ENCODE measurements around the gene C12orf57. TPM values are rescaled to one million over a fixed set of nuclear protein-coding genes. Genes with fewer than 3 reads are reported as not detected.

Gene C12orf57
- total and polyA plus RNA-seq, 10 of the 15 experiments (the other 5 are each of a cell fraction or from before 2014, with no cell fraction given): 64.5 to 377 (median 211) TPM

DNA sequence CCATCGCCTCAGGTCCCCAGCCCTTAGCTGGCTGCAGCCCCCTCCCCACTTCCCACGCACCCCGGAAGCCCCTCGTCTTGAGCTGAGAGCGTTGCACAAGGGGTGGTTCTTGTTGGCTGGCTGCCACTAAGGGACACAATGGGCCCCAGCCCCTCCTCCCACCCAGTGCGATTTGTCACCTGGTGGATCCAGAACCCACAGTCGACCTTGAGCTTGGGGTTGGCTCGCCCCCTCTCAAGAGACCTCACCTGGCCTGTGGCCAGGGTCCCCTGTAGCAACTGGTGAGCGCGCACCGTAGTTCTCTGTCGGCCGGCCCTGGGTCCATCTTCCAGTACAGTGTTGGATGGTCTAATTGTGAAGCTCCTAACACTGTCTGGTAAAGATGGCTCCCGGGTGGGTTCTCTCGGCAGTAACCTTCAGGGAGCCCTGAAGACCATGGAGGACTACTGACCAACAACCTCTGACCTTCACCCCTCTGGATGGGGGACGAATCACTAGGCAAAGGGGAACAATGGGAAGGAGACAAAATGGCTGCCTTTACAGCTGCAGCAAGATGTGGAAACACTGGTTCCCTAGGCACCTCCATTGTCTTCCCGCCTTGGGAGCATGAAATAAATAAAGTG is 20.1 kb downstream of the C12orf57 start:
- RAD21 ChIA-PET (ENCODE audit: unreplicated experiment): interaction anchor here (1.0 to 13.5 kb wide), 6 partner anchors 9 to 149 kb away, joined by 3 to 426 read pairs (median 8); partner anchors contain the start of genes C12orf57, PTPN6, RNU7-1 and USP5
- Histone ChIP-seq H3K27ac (ENCODE audit: control insufficient read depth, insufficient read depth) (no peak overlapping the region), H3K9ac (ENCODE audit: control insufficient read depth, insufficient read depth, low read length) (no peak overlapping the region), H3K4me2 (ENCODE audit: control insufficient read depth, insufficient read depth) (no peak overlapping the region), H4K20me1 (ENCODE audit: control insufficient read depth, insufficient read depth) (no peaks in the 10 kb centered on the region), H3K36me3 (ENCODE audit: control insufficient read depth in 2 of 2, insufficient read depth in 2 of 2, low read length in 1 of 2) (peaks cover 36% of the 10 kb centered on the region in 2 experiments), H3K4me3 (no peak overlapping the region), H2AFZ (ENCODE audit: control insufficient read depth, low read depth, low read length) (no peak overlapping the region), H3K9me3 (replicated peaks; ENCODE audit: control insufficient read depth, insufficient read depth, low read length) (no peaks in the 10 kb centered on the region), H3K4me1 (ENCODE audit: control insufficient read depth, insufficient read depth, low read length) (peaks cover 49% of the 10 kb centered on the region), H3K79me2 (ENCODE audit: control insufficient read depth, insufficient read depth, low read length) (peaks cover 41% of the 10 kb centered on the region), H3K27me3 (replicated peaks in 1 of 2; ENCODE audit: control insufficient read depth in 2 of 2, insufficient read depth in 2 of 2, low read length in 1 of 2) (no peaks in the 10 kb centered on the region)
- DNase-seq (ENCODE audit: low read depth, low spot score) (no peak), FAIRE-seq (no peak), ATAC-seq (no peak)
- WGBS (ENCODE audit: insufficient coverage, insufficient replicate concordance, low lambda C conversion rate, missing lambda C conversion rate): 75% methylated on average over 16 of the region's 17 CpGs
- SMC1A ChIA-PET (ENCODE audit: uncharacterized antibody, unreplicated experiment): interaction anchor here (0.9 to 13.2 kb wide), 7 partner anchors 10 to 145 kb away, joined by 3 to 395 read pairs (median 3); partner anchors contain the start of genes C12orf57, C1RL, PTPN6 and RNU7-1
- in situ Hi-C loops (cut with MboI) (loop anchor here (5.0 to 25.0 kb wide), 2 partner anchors 148 to 1673 kb away; no protein-coding TSS in a partner anchor), intact Hi-C loops (cut with micrococcal nuclease; ENCODE audit: unreplicated experiment) (loop anchor here (5.0 kb wide), 1 partner anchor 148 kb away; no protein-coding TSS in a partner anchor)
- TF ChIP-seq KLF5 (IDR thresholded peaks at IDR 0.05; ENCODE audit: partially characterized antibody) (no peak), YY1 (IDR thresholded peaks at IDR 0.05; ENCODE audit: low read depth, low read length) (peak; percentile 40; the same call in 1 of the 2 replicates), EED (IDR thresholded peaks at IDR 0.05; ENCODE audit: low read depth) (no peak)
- POLR2A ChIA-PET: interaction anchor here (0.6 to 13.5 kb wide), 3 partner anchors 19 to 973 kb away, joined by 5 to 524 read pairs (median 6); partner anchors contain the start of genes C12orf57, PTPN6 and RNU7-1
- no TSS peak for BruUV-seq (replicated peaks)
- CTCF ChIA-PET: interaction anchor here (1.0 to 13.2 kb wide), 14 partner anchors 10 to 149 kb away, joined by 3 to 645 read pairs (median 7); partner anchors contain the start of genes C12orf57, C1R, C1RL and LPCAT3

DNA sequence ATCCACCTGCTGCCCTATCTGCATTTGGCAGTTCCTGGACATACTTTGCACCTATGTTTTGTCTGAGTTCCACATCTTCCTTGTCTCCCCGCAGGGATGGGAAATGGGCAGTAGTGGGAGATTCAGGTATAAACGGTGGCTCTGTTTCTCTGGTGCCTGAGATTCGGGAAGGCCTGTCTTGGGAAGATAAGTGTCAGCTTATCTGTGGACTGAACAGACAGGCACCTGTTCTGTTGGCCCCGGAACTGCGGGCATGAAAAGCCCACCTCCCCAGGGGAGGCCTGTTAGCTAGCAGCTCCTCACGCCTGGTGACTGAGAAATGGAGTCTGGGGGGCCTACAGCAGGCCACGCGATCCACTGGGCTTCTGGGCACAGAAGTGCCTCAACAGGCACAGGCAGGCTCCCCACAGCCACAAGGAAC is 20.8 kb downstream of the C12orf57 start:
- ATAC-seq: no peak
- H3K9me3 ChIP-seq (replicated peaks; ENCODE audit: control insufficient read depth, insufficient read depth, low read length): no peaks in the 10 kb centered on the region
- H3K4me3 ChIP-seq: no peak overlapping the region
- intact Hi-C loops (cut with micrococcal nuclease; ENCODE audit: unreplicated experiment): loop anchor here (1.0 to 5.0 kb wide), 2 partner anchors 20 to 148 kb away; partner anchors contain the start of gene C12orf57
- no peak overlapping the region; the same call in 1 of the 2 replicates for H2AFZ ChIP-seq (ENCODE audit: control insufficient read depth, low read depth, low read length)
- H3K27me3 ChIP-seq (replicated peaks in 1 of 2; ENCODE audit: control insufficient read depth in 2 of 2, insufficient read depth in 2 of 2, low read length in 1 of 2): no peaks in the 10 kb centered on the region
- FAIRE-seq: no peak
- H3K79me2 ChIP-seq (ENCODE audit: control insufficient read depth, insufficient read depth, low read length): peaks cover 41% of the 10 kb centered on the region
- H4K20me1 ChIP-seq (ENCODE audit: control insufficient read depth, insufficient read depth): no peaks in the 10 kb centered on the region
- ChIA-PET CTCF (interaction anchor here (0.7 to 13.2 kb wide), 20 partner anchors 10 to 149 kb away, joined by 3 to 645 read pairs (median 4); partner anchors contain the start of genes C12orf57, C1R, C1RL and LPCAT3), SMC1A (ENCODE audit: uncharacterized antibody, unreplicated experiment) (interaction anchor here (0.7 to 13.2 kb wide), 10 partner anchors 10 to 180 kb away, joined by 3 to 395 read pairs (median 3); partner anchors contain the start of genes C12orf57, C1RL, LPCAT3 and PTPN6), RAD21 (ENCODE audit: unreplicated experiment) (interaction anchor here (0.6 to 13.5 kb wide), 11 partner anchors 10 to 149 kb away, joined by 3 to 426 read pairs (median 5); partner anchors contain the start of genes C12orf57, C1RL, LPCAT3 and PTPN6), POLR2A (interaction anchor here (0.6 to 13.5 kb wide), 6 partner anchors 9 to 974 kb away, joined by 3 to 524 read pairs (median 6); partner anchors contain the start of genes C12orf57, PTPN6 and RNU7-1)
- no TSS peak for BruUV-seq (replicated peaks)
- peaks cover 35 to 36% of the 10 kb centered on the region in 2 experiments for H3K36me3 ChIP-seq (ENCODE audit: control insufficient read depth in 2 of 2, insufficient read depth in 2 of 2, low read length in 1 of 2)
- no peak for DNase-seq (ENCODE audit: low read depth, low spot score)
- H3K4me1 ChIP-seq (ENCODE audit: control insufficient read depth, insufficient read depth, low read length): peaks cover 43% of the 10 kb centered on the region
- no peak overlapping the region; the same call in 1 of the 2 replicates for H3K4me2 ChIP-seq (ENCODE audit: control insufficient read depth, insufficient read depth)
- in situ Hi-C loops (cut with MboI): loop anchor here (5.0 to 25.0 kb wide), 2 partner anchors 148 to 1673 kb away; no protein-coding TSS in a partner anchor
- H3K9ac ChIP-seq (ENCODE audit: control insufficient read depth, insufficient read depth, low read length): peak overlapping the region; percentile 39
- WGBS (ENCODE audit: insufficient coverage, insufficient replicate concordance, low lambda C conversion rate, missing lambda C conversion rate): 46% methylated on average over 8 of the region's 8 CpGs
- TF ChIP-seq KAT2A (conservative IDR thresholded peaks at IDR 0.05; ENCODE audit: control insufficient read depth, low read depth, low read length) (no peak), KLF5 (IDR thresholded peaks at IDR 0.05; ENCODE audit: partially characterized antibody) (peak; percentile 19)
- H3K27ac ChIP-seq (ENCODE audit: control insufficient read depth, insufficient read depth): peak overlapping the region; percentile 64

All from GM12878 (cell line).